GM19239 (cell line): ENCODE results near the gene RPL35A.
"Not testable (repeated sequence)": the region's sequence is repeated elsewhere in the genome, so short reads cannot be mapped to it uniquely, and the experiment has no call there.

Experiments used
- DNase-seq: peaks from one replicate; pipeline ENCODE4 v3.0.0; 2011; ENCODE audit warnings: low spot score; ENCODE audit not compliant: insufficient read length
- FAIRE-seq: peaks from 2 replicates; lab custom pipeline; 2011; peaks lifted over from hg19 to GRCh38; lab: Jason Lieb, UNC

The RPL35A gene

GRCh38 chr3:197949778-197950676 is at the start of gene RPL35A:
RPL35A (plus strand) TSS chr3:197950190; CDS start chr3:197950968, 778 bp downstream.
- peak; percentile 57 for DNase-seq
- FAIRE-seq: peak; percentile 98

GRCh38 chr3:197901626-197902025 is 48.4 kb upstream of the RPL35A start:
- DNase-seq (no peak), FAIRE-seq (no peak)

GRCh38 chr3:197906023-197906849 is 43.8 kb upstream of the RPL35A start:
- FAIRE-seq (peak; percentile 68), DNase-seq (peak; percentile 72)

- no peak for FAIRE-seq
- no peak for DNase-seq
Measured at GRCh38 chr3:197906850-197907187, 43.2 kb upstream of the RPL35A start.

GRCh38 chr3:197907196-197907595 is 42.8 kb upstream of the RPL35A start:
- FAIRE-seq: no peak
- no peak for DNase-seq

GRCh38 chr3:197908550-197908949 is 41.4 kb upstream of the RPL35A start:
- not testable (repeated sequence) for FAIRE-seq

GRCh38 chr3:197908957-197909701 is 40.9 kb upstream of the RPL35A start:
- DNase-seq (no peak), FAIRE-seq (no peak)

More at GRCh38 chr3:197908550-197908949, 41.4 kb upstream of the RPL35A start:
- DNase-seq: not testable (repeated sequence)

- DNase-seq (no peak), FAIRE-seq (no peak)
Measured at GRCh38 chr3:197912741-197913476, 37.1 kb upstream of the RPL35A start.

- FAIRE-seq (no peak), DNase-seq (no peak)
Measured at GRCh38 chr3:197913641-197914380, 36.2 kb upstream of the RPL35A start.

- not testable (repeated sequence) for FAIRE-seq, DNase-seq
Measured at GRCh38 chr3:197921429-197922275, 28.3 kb upstream of the RPL35A start.

- no peak for FAIRE-seq
Measured at GRCh38 chr3:197926418-197926817, 23.6 kb upstream of the RPL35A start.

GRCh38 chr3:197927578-197927977 is 22.4 kb upstream of the RPL35A start:
- not testable (repeated sequence) for DNase-seq, FAIRE-seq

More at GRCh38 chr3:197926418-197926817, 23.6 kb upstream of the RPL35A start:
- no peak for DNase-seq

- FAIRE-seq (no peak), DNase-seq (no peak)
Measured at GRCh38 chr3:197936819-197937384, 13.1 kb upstream of the RPL35A start.

GRCh38 chr3:197940745-197941384 is 9.1 kb upstream of the RPL35A start:
- FAIRE-seq (no peak), DNase-seq (no peak)

- no peak for DNase-seq
- FAIRE-seq: peak; percentile 91
Measured at GRCh38 chr3:197942956-197943556, 6.9 kb upstream of the RPL35A start.

GRCh38 chr3:197949191-197949777 is 706 bp upstream of the RPL35A start:
- FAIRE-seq (no peak), DNase-seq (no peak)
